Progenitor cell of endocrine pancreas (in vitro differentiated cells): ENCODE measurements around the gene SH3BGRL3. TPM values are rescaled to one million over a fixed set of nuclear protein-coding genes. Genes with fewer than 3 reads are reported as not detected.
"Not testable (repeated sequence)": the region's sequence is repeated elsewhere in the genome, so short reads cannot be mapped to it uniquely, and the experiment has no call there.

Experiments
- DNase-seq: peaks from one replicate; pipeline ENCODE4 v3.0.0; 2021; ENCODE audit warnings: low spot score; ENCODE audit not compliant: unreplicated experiment
- H3K27ac Mint-ChIP-seq: 2 replicates; pipeline ENCODE4 v1.8.0; 2021; ENCODE audit warnings: mild to moderate bottlenecking, moderate library complexity, mixed read lengths
- H3K27me3 Mint-ChIP-seq: 2 replicates; pipeline ENCODE4 v1.8.0; 2021; ENCODE audit warnings: mixed read lengths
- H3K36me3 Mint-ChIP-seq: 2 replicates; pipeline ENCODE4 v1.8.0; 2022; ENCODE audit warnings: mixed read lengths; ENCODE audit not compliant: insufficient read depth
- H3K4me1 Mint-ChIP-seq: 2 replicates; pipeline ENCODE4 v1.8.0; 2021; ENCODE audit warnings: low read depth, mixed read lengths
- H3K4me3 Mint-ChIP-seq: 2 replicates; pipeline ENCODE4 v1.8.0; 2021; ENCODE audit warnings: low read depth, mild to moderate bottlenecking, moderate library complexity, mixed read lengths
- H3K9me3 Mint-ChIP-seq: 2 replicates; pipeline ENCODE4 v1.8.0; 2021; ENCODE audit warnings: low read depth, mixed read lengths
- CTCF ChIP-seq: fragments of 200-600 bp; sonication (generic); IDR thresholded peaks from one replicate; pipeline ENCODE4 v1.5.0; 2021; ENCODE audit warnings: antibody characterized with exemption, mild to moderate bottlenecking; ENCODE audit not compliant: unreplicated experiment
- long read RNA-seq: library from polyadenylated mRNA; unstranded; transcript quantifications from one replicate; pipeline ENCODE4 v2.0.0, GENCODE V29; 2020
- total RNA-seq: library from RNA; stranded (reverse); gene quantifications from 2 replicates; pipeline ENCODE4 v1.2.1, GENCODE V29; 2021

The SH3BGRL3 gene
- 63.8 and 66.6 TPM in 2 replicates for total RNA-seq
- long read RNA-seq, partial matches to known transcripts: 0 of 3 reads
- long read RNA-seq, other reads (novel, unspliced or antisense): 0 of 3 reads

DNA sequence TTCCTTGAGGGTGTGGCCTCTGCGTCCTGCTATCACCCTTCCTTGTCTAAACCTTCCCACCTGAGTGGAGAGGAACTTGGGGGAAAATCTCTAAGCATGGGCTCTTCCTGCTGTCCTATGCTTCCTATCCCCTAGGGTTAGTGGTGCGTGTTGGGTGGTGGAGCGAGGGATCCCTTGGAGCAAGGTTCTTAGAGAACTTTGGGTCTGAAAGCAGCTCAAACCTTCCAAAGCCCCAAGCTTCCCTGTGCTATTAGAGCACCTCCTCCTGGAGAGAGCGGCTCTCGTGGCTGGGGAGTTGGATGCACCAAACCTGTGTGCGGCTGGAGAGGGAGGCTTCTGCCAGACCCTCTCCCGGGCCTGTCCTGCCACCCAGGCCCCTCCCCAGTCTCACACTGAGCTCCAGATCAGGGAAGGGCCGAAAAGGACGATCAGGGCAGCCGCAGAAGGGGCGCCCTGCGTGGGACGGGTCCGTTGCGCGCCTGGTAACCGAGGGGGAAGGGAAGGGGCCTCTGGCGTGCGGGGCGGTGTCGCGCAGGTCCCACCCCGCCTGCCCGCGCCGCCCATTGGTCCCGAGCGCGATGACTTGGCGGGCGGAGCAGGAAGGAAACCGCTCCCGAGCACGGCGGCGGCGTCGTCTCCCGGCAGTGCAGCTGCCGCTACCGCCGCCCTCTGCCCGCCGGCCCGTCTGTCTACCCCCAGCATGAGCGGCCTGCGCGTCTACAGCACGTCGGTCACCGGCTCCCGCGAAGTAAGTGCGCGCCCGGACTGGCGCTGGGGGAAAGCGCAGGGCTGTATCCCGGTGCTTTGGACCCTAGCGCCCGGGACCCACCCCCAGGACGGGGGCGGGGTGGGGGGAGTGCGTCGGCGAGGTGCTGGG lies at the start of gene SH3BGRL3:
Gene SH3BGRL3 (plus strand): TSS at position 631 of the 877 bp plus-strand sequence. CDS start 70 bp downstream, at position 701.
- Mint-ChIP-seq H3K4me3 (peak within 1 kb of the TSS; percentile 87), H3K36me3 (peaks cover 6% of the 10 kb centered on the region), H3K27ac (peak within 1 kb of the TSS; percentile 89), H3K27me3 (no peaks in the 10 kb centered on the region), H3K4me1 (peaks cover 36% of the 10 kb centered on the region), H3K9me3 (no peaks in the 10 kb centered on the region)
- peak; percentile 33 for TF ChIP-seq CTCF
- DNase-seq: peak; percentile 58

DNA sequence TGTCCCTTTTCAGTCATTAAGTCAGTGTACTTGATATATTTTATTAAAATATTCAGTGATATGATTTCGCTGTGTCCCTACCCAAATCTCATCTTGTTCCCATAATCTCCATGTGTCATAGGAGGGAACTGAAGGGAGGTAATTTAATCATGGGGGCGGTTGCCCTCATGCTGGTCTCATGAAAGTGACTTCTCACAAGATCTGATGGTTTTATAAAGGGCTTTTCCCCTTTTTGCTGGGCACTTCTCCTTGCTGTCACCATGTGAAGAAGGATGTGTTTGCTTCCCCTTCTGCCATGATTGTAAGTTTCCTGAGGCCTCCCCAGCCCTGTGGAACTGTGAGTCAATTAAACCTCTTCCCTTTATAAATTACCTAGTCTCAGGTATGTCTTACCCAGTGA lies 49.2 kb upstream of the SH3BGRL3 start:
- H3K27ac Mint-ChIP-seq, H3K36me3 Mint-ChIP-seq, DNase-seq, H3K4me3 Mint-ChIP-seq, H3K9me3 Mint-ChIP-seq, H3K27me3 Mint-ChIP-seq: not testable (repeated sequence)
- H3K4me1 Mint-ChIP-seq: peaks cover 12% of the 10 kb centered on the region

- Mint-ChIP-seq H3K9me3 (no peaks in the 10 kb centered on the region), H3K4me3 (peak within 1 kb of the TSS; percentile 97), H3K36me3 (no peaks in the 10 kb centered on the region), H3K4me1 (peaks cover 15% of the 10 kb centered on the region), H3K27ac (peak within 1 kb of the TSS; percentile 97), H3K27me3 (no peaks in the 10 kb centered on the region)
- DNase-seq: peak; percentile 97
- peak; percentile 87 for TF ChIP-seq CTCF
Observed at GRCh38 chr1:26233903-26234643, 45.8 kb upstream of the SH3BGRL3 start, which contains the start of gene CEP85. CEP85 (plus strand) TSS chr1:26234200; CDS start chr1:26239784, 5,584 bp downstream.

DNA sequence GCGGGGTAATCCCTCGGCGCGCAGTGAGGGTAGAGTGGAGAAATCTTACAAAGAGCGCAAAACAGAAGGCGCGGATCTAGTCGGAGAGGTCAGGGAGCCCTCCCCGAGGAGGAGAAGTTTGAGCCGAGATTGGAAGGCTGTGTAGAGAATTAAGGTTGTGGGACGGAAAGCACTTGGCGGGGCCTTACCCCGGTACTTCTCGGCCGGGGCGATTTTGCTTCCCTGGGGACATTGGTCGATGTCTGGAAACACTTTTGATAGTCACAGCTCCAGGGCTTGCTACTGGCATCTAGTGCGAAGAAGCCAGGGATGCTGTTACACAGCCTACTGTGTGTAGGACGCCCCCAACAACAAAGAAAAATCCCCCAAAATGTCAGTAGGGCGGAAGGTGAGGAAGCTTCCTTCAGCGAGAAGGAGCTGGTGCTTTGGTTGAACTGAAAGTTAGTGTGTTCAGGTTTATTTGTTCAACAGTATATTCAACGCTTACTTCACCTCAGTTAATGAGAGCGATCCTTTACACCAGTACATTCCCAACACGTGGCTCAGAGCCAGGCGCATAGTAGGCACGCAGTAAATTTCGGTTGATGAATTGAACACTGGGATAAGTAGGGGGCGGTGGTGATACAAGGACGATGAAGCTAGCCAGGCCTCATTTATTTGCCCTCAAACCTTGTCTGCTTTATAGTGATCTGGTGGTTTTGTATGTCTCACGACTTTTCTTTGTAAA lies 45.1 kb upstream of the SH3BGRL3 start:
- peaks cover 15% of the 10 kb centered on the region for H3K4me1 Mint-ChIP-seq
- no peaks in the 10 kb centered on the region for H3K36me3 Mint-ChIP-seq
- H3K27me3 Mint-ChIP-seq: no peaks in the 10 kb centered on the region
- H3K9me3 Mint-ChIP-seq: no peaks in the 10 kb centered on the region
- DNase-seq: peak; percentile 18
- no peak for TF ChIP-seq CTCF
- H3K27ac Mint-ChIP-seq: peak overlapping the region; percentile 97
- peak overlapping the region; percentile 97 for H3K4me3 Mint-ChIP-seq

DNA sequence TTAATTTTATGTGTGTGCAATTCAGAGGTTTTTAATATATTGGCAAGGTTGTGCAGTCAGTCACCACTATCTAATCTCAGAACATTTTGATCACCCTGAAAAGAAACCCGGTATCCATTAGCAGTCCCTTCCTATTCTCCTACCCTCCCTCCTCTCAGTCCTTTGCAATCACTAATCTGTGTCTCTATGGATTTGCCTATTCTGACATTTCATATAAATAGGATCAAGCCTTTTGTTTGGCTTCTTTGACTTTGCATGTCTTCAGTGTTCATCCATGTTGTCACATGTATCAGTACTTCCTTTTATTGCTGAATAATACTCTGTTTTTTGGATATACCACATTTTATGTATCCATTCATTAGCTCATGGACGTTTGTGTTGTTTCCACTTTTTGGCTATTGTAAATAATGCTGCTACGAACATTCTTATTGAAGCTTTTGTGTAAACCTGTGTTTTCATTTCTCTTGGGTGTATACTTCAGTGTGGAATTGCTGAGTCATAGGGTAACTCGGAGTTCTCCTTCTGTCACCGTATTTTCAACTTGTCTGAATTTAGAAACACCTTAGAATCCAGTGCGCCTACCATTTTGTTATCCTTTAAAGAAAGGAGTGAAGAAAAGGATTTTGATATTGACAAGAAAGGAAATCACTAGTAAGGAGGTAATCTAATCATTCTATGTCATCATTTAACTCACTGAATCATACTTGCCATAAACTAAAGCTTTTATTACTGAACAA lies 42.5 kb upstream of the SH3BGRL3 start:
- peaks cover 15% of the 10 kb centered on the region for H3K4me1 Mint-ChIP-seq
- DNase-seq: no peak
- no peaks in the 10 kb centered on the region for H3K9me3 Mint-ChIP-seq
- H3K27ac Mint-ChIP-seq: peak overlapping the region; percentile 14
- H3K27me3 Mint-ChIP-seq: no peaks in the 10 kb centered on the region
- H3K36me3 Mint-ChIP-seq: peaks cover 1% of the 10 kb centered on the region
- no peak for TF ChIP-seq CTCF
- H3K4me3 Mint-ChIP-seq: no peak overlapping the region
